Measurements from ENCODE around the gene F2. TPM values are rescaled to one million over a fixed set of nuclear protein-coding genes. Genes with fewer than 3 reads are reported as not detected.
"Not testable (repeated sequence)": the region's sequence is repeated elsewhere in the genome, so short reads cannot be mapped to it uniquely, and the experiment has no call there.

Gene F2
- 1 to 10 TPM in 2 of 4 donors, not detected in 2; 1.4 to 3.0 TPM for total RNA-seq

- Histone ChIP-seq H3K27ac (no peak within 1 kb of the TSS), H3K4me1 (peaks cover 0 to 10% of the 10 kb centered on the region in 2 donors), H3K9me3 (no peaks in the 10 kb centered on the region), H3K36me3 (no peaks in the 10 kb centered on the region), H3K4me3 (no peak within 1 kb of the TSS), H3K27me3 (no peaks in the 10 kb centered on the region)
- ATAC-seq: no peak
- intact Hi-C loops (cut with DNase I; ENCODE audit: low total_unique reads) (no loop called here), in situ Hi-C loops (cut with MboI; ENCODE audit: low sequenced_read_pairs in 4 of 4) (no loop called here)
- TF ChIP-seq POLR2A (IDR thresholded peaks at IDR 0.05) (no peak), CTCF (IDR thresholded peaks at IDR 0.05 in 4 of 5, conservative IDR thresholded peaks at IDR 0.05 in 1 of 5) (no peak)
- no peak for DNase-seq
These were observed at the start of gene F2 for GRCh38 chr11:46719048-46719542. Gene F2 (plus strand): TSS chr11:46719213. CDS start chr11:46719236, 23 bp downstream.

- TF ChIP-seq POLR2A (IDR thresholded peaks at IDR 0.05) (no peak), CTCF (IDR thresholded peaks at IDR 0.05 in 4 of 5, conservative IDR thresholded peaks at IDR 0.05 in 1 of 5) (peak in 3 of 5 experiments; percentile 35 to 53 (median 49))
- peak overlapping the region in 3 of 4 donors; percentile 2 to 88 (median 9) for H3K27ac ChIP-seq
- in situ Hi-C loops (cut with MboI; ENCODE audit: low sequenced_read_pairs in 4 of 4) (no loop called here), intact Hi-C loops (cut with DNase I; ENCODE audit: low total_unique reads) (no loop called here)
- ATAC-seq (peak in 1 of 2 donors; percentile 60), DNase-seq (no peak)
- H3K4me3 ChIP-seq: no peak overlapping the region
- no peaks in the 10 kb centered on the region for H3K27me3 ChIP-seq
- peaks cover 3 to 79% of the 10 kb centered on the region in 2 donors for H3K36me3 ChIP-seq
- peaks cover 5 to 24% of the 10 kb centered on the region in 2 donors for H3K4me1 ChIP-seq
- H3K9me3 ChIP-seq: no peaks in the 10 kb centered on the region
These were observed 49.3 kb upstream of the F2 start for GRCh38 chr11:46669711-46670139.

GRCh38 chr11:46670521-46670920, 48.5 kb upstream of the F2 start:
- H3K27ac ChIP-seq: peak overlapping the region; percentile 52 to 92 (median 88)
- intact Hi-C loops (cut with DNase I; ENCODE audit: low total_unique reads); ATAC-seq; in situ Hi-C loops (cut with MboI; ENCODE audit: low sequenced_read_pairs in 4 of 4); DNase-seq; H3K9me3 ChIP-seq; H3K27me3 ChIP-seq; H3K4me3 ChIP-seq: not testable (repeated sequence)
- H3K36me3 ChIP-seq: peaks cover 3 to 71% of the 10 kb centered on the region in 2 donors
- peaks cover 13 to 32% of the 10 kb centered on the region in 2 donors for H3K4me1 ChIP-seq

GRCh38 chr11:46671958-46672315, 47.1 kb upstream of the F2 start:
- Histone ChIP-seq H3K36me3 (peaks cover 3 to 60% of the 10 kb centered on the region in 2 donors), H3K27me3 (no peaks in the 10 kb centered on the region), H3K27ac (peak overlapping the region; percentile 52 to 92 (median 88)), H3K4me1 (peaks cover 19 to 41% of the 10 kb centered on the region in 2 donors), H3K9me3 (no peaks in the 10 kb centered on the region), H3K4me3 (no peak overlapping the region)
- DNase-seq: no peak
- no peak for ATAC-seq
- intact Hi-C loops (cut with DNase I; ENCODE audit: low total_unique reads) (no loop called here), in situ Hi-C loops (cut with MboI; ENCODE audit: low sequenced_read_pairs in 4 of 4) (no loop called here)
- TF ChIP-seq POLR2A (IDR thresholded peaks at IDR 0.05) (no peak), CTCF (IDR thresholded peaks at IDR 0.05 in 4 of 5, conservative IDR thresholded peaks at IDR 0.05 in 1 of 5) (no peak)

GRCh38 chr11:46672381-46672839, 46.6 kb upstream of the F2 start:
- in situ Hi-C loops (cut with MboI; ENCODE audit: low sequenced_read_pairs in 4 of 4) (no loop called here), intact Hi-C loops (cut with DNase I; ENCODE audit: low total_unique reads) (no loop called here)
- ATAC-seq (no peak), DNase-seq (no peak)
- Histone ChIP-seq H3K36me3 (peaks cover 3 to 58% of the 10 kb centered on the region in 2 donors), H3K27me3 (no peaks in the 10 kb centered on the region), H3K27ac (peak overlapping the region; percentile 85 to 92 (median 88)), H3K9me3 (no peaks in the 10 kb centered on the region), H3K4me3 (no peak overlapping the region), H3K4me1 (peaks cover 22 to 43% of the 10 kb centered on the region in 2 donors)
- TF ChIP-seq POLR2A (IDR thresholded peaks at IDR 0.05): no peak
- TF ChIP-seq CTCF (IDR thresholded peaks at IDR 0.05 in 4 of 5, conservative IDR thresholded peaks at IDR 0.05 in 1 of 5): no peak
